ENCODE measurements around the gene PCDHGA1. TPM values are rescaled to one million over a fixed set of nuclear protein-coding genes. Genes with fewer than 3 reads are reported as not detected.
"Not testable (repeated sequence)": the region's sequence is repeated elsewhere in the genome, so short reads cannot be mapped to it uniquely, and the experiment has no call there.

Gene PCDHGA1
- total RNA-seq, 1 experiment from 2014 or later = 0.63 TPM

- Histone ChIP-seq H3K79me1 (ENCODE audit: insufficient read depth, low read depth, low read length, poor library complexity, severe bottlenecking) (no peaks in the 10 kb centered on the region), H2BK5ac (ENCODE audit: insufficient read length, low read length) (no peak overlapping the region), H3K23me2 (ENCODE audit: insufficient read length, low read depth, low read length, poor library complexity, severe bottlenecking) (no peaks in the 10 kb centered on the region), H2AK5ac (ENCODE audit: insufficient read length, low read length) (no peak overlapping the region), H3K27me3 (ENCODE audit: insufficient read depth, low read length) (no peaks in the 10 kb centered on the region), H2BK20ac (ENCODE audit: low read depth, low read length, poor library complexity, severe bottlenecking) (no peak overlapping the region), H2AFZ (ENCODE audit: low read length) (no peak overlapping the region), H3K4me1 (ENCODE audit: insufficient read depth, low read length) (no peaks in the 10 kb centered on the region), H4K91ac (ENCODE audit: insufficient read length, low read depth, low read length) (no peak overlapping the region), H3K4ac (ENCODE audit: low read depth, low read length) (no peak overlapping the region), H4K8ac (replicated peaks; ENCODE audit: insufficient read length, low read depth, low read length) (no peak overlapping the region), H3K14ac (ENCODE audit: insufficient read depth, low read length) (no peak overlapping the region), H2BK15ac (ENCODE audit: low read depth, low read length) (no peak overlapping the region), H4K20me1 (ENCODE audit: control insufficient read depth, insufficient read depth, insufficient read length) (no peaks in the 10 kb centered on the region), H3K9me3 (ENCODE audit: control insufficient read depth, low read depth, low read length) (peaks cover 23% of the 10 kb centered on the region), H3T11ph (ENCODE audit: low read length) (no peak overlapping the region), H3K79me2 (ENCODE audit: insufficient read depth, low read length) (no peaks in the 10 kb centered on the region), H3K4me2 (ENCODE audit: insufficient read depth, insufficient read length, low read length) (no peak overlapping the region), H3K23ac (ENCODE audit: insufficient read length, low read depth, low read length) (no peak overlapping the region), H2BK12ac (ENCODE audit: insufficient read length, low read depth, low read length) (no peak overlapping the region), H3K9ac (ENCODE audit: extremely low read depth, insufficient read length, low read length) (no peak overlapping the region), H3K27ac (ENCODE audit: insufficient read length, low read depth, low read length) (no peak overlapping the region), H2BK120ac (ENCODE audit: low read depth, low read length, poor library complexity, severe bottlenecking) (no peak overlapping the region), H3K56ac (ENCODE audit: insufficient read length, low read depth, low read length) (no peak overlapping the region), H4K5ac (ENCODE audit: insufficient read length, low read depth, low read length) (no peak overlapping the region), H3K18ac (ENCODE audit: insufficient read length, low read depth, low read length) (no peak overlapping the region)
- Mint-ChIP-seq H3K27me3 (ENCODE audit: low read depth) (peaks cover 3% of the 10 kb centered on the region), H3K27ac (no peak overlapping the region), H3K36me3 (ENCODE audit: insufficient read depth in 1 of 3, low read depth in 3 of 3) (peaks cover 54 to 76% (median 57%) of the 10 kb centered on the region in 3 experiments), H3K9me3 (peaks cover 64 to 72% of the 10 kb centered on the region in 2 experiments), H3K4me1 (no peaks in the 10 kb centered on the region), H3K4me3 (no peak overlapping the region)
- no CpG with 5 or more reads among the region's 37 CpGs for WGBS (ENCODE audit: extremely low coverage, insufficient read length, low lambda C conversion rate)
- DNase-seq = no peak
- TF ChIP-seq CTCF (conservative IDR thresholded peaks at IDR 0.05) = no peak
Observed at GRCh38 chr5:141431286-141431685, 101.0 kb downstream of the PCDHGA1 start.

- H3K9me3 Mint-ChIP-seq = peaks cover 54 to 61% of the 10 kb centered on the region in 2 experiments
- not testable (repeated sequence) for H4K91ac ChIP-seq (ENCODE audit: insufficient read length, low read depth, low read length); H4K20me1 ChIP-seq (ENCODE audit: control insufficient read depth, insufficient read depth, insufficient read length); H3K79me2 ChIP-seq (ENCODE audit: insufficient read depth, low read length); DNase-seq; H2BK20ac ChIP-seq (ENCODE audit: low read depth, low read length, poor library complexity, severe bottlenecking); H2AK5ac ChIP-seq (ENCODE audit: insufficient read length, low read length); H2BK15ac ChIP-seq (ENCODE audit: low read depth, low read length); H3K4ac ChIP-seq (ENCODE audit: low read depth, low read length); H2BK12ac ChIP-seq (ENCODE audit: insufficient read length, low read depth, low read length); H3K27ac Mint-ChIP-seq; H2AFZ ChIP-seq (ENCODE audit: low read length); H3K79me1 ChIP-seq (ENCODE audit: insufficient read depth, low read depth, low read length, poor library complexity, severe bottlenecking); H2BK5ac ChIP-seq (ENCODE audit: insufficient read length, low read length); H4K8ac ChIP-seq (replicated peaks; ENCODE audit: insufficient read length, low read depth, low read length); H3K4me1 Mint-ChIP-seq; H3K14ac ChIP-seq (ENCODE audit: insufficient read depth, low read length); H3K23ac ChIP-seq (ENCODE audit: insufficient read length, low read depth, low read length); H3K4me2 ChIP-seq (ENCODE audit: insufficient read depth, insufficient read length, low read length); H3K56ac ChIP-seq (ENCODE audit: insufficient read length, low read depth, low read length); H3K23me2 ChIP-seq (ENCODE audit: insufficient read length, low read depth, low read length, poor library complexity, severe bottlenecking); H3K4me1 ChIP-seq (ENCODE audit: insufficient read depth, low read length); H3T11ph ChIP-seq (ENCODE audit: low read length); H3K4me3 Mint-ChIP-seq; H4K5ac ChIP-seq (ENCODE audit: insufficient read length, low read depth, low read length); H3K9ac ChIP-seq (ENCODE audit: extremely low read depth, insufficient read length, low read length); H3K27ac ChIP-seq (ENCODE audit: insufficient read length, low read depth, low read length); H3K18ac ChIP-seq (ENCODE audit: insufficient read length, low read depth, low read length); H3K27me3 Mint-ChIP-seq (ENCODE audit: low read depth); H2BK120ac ChIP-seq (ENCODE audit: low read depth, low read length, poor library complexity, severe bottlenecking); H3K27me3 ChIP-seq (ENCODE audit: insufficient read depth, low read length)
- H3K36me3 Mint-ChIP-seq (ENCODE audit: insufficient read depth in 1 of 3, low read depth in 3 of 3) = peaks cover 46 to 65% (median 47%) of the 10 kb centered on the region in 3 experiments
- WGBS (ENCODE audit: extremely low coverage, insufficient read length, low lambda C conversion rate) = no CpG with 5 or more reads among the region's 38 CpGs
- peaks cover 17% of the 10 kb centered on the region for H3K9me3 ChIP-seq (ENCODE audit: control insufficient read depth, low read depth, low read length)
Observed at GRCh38 chr5:141432308-141432707, 102.0 kb downstream of the PCDHGA1 start.
